Osteoblast (primary cell): ENCODE measurements around the gene MCM10. TPM values are rescaled to one million over a fixed set of nuclear protein-coding genes. Genes with fewer than 3 reads are reported as not detected.
A peak's percentile ranks its signal among the peaks of the same experiment; 100 is the strongest.
"Not testable (repeated sequence)": the region's sequence is repeated elsewhere in the genome, so short reads cannot be mapped to it uniquely, and the experiment has no call there.

Experiments used
- DNase-seq: peaks from one replicate; pipeline ENCODE4 v3.0.0; 2011; ENCODE audit warnings: low spot score, mixed read lengths; ENCODE audit not compliant: insufficient read length; ENCODE audit errors: missing footprints
- H2AFZ ChIP-seq: 2 replicates; pipeline ENCODE4 v1.6.0; 2011; ENCODE audit warnings: mild to moderate bottlenecking, low read length
- H3K27ac ChIP-seq: 2 replicates; pipeline ENCODE4 v1.5.1; 2011; ENCODE audit warnings: mild to moderate bottlenecking, low read depth, low read length, moderate library complexity
- H3K27me3 ChIP-seq: 2 replicates; pipeline ENCODE4 v1.6.0; 2012; ENCODE audit warnings: mild to moderate bottlenecking, control low read depth, inconsistent platforms, low read length, moderate library complexity; ENCODE audit not compliant: insufficient read depth
- H3K36me3 ChIP-seq: 2 replicates; pipeline ENCODE4 v1.5.1; 2011; ENCODE audit warnings: mild to moderate bottlenecking, low read length, control low read depth, moderate library complexity; ENCODE audit not compliant: insufficient read depth
- H3K4me1 ChIP-seq: 2 replicates; pipeline ENCODE4 v1.5.1; 2011; ENCODE audit warnings: mild to moderate bottlenecking, low read length, control low read depth, moderate library complexity; ENCODE audit not compliant: insufficient read depth
- H3K4me2 ChIP-seq: 2 replicates; pipeline ENCODE4 v1.6.0; 2011; ENCODE audit warnings: mild to moderate bottlenecking, low read length; ENCODE audit not compliant: insufficient read depth
- H3K4me3 ChIP-seq: fragments of 200-600 bp; sonication (generic); 3 replicates; pipeline ENCODE4 v1.5.1; 2012; ENCODE audit warnings: mild to moderate bottlenecking, low read length, inconsistent platforms; ENCODE audit not compliant: insufficient read depth
- H3K79me2 ChIP-seq: 2 replicates; pipeline ENCODE4 v1.6.0; 2012; ENCODE audit warnings: mild to moderate bottlenecking, low read length, control low read depth, inconsistent platforms; ENCODE audit not compliant: insufficient read depth
- H3K9me3 ChIP-seq: 2 replicates; pipeline ENCODE4 v1.5.1; 2011; ENCODE audit warnings: low read depth, low read length, control low read depth
- H4K20me1 ChIP-seq: 2 replicates; pipeline ENCODE4 v1.6.0; 2012; ENCODE audit warnings: mild to moderate bottlenecking, low read length, control low read depth; ENCODE audit not compliant: insufficient read depth
- total RNA-seq: library from RNA; depleted of rRNA; stranded (reverse); fragments of >200 nt; gene quantifications from 2 replicates; pipeline ENCODE4 v1.2.3, GENCODE V29; 2012
- TF ChIP-seq, protein P1 (sequence below): IDR thresholded peaks from 2 replicates; pipeline ENCODE4 v1.5.1; 2011; ENCODE audit warnings: mild to moderate bottlenecking, low read depth, low read length, moderate library complexity; ENCODE audit errors: extremely low read depth

MCM10 gene
- total RNA-seq, 1 donor, result 1.4 TPM

DNA sequence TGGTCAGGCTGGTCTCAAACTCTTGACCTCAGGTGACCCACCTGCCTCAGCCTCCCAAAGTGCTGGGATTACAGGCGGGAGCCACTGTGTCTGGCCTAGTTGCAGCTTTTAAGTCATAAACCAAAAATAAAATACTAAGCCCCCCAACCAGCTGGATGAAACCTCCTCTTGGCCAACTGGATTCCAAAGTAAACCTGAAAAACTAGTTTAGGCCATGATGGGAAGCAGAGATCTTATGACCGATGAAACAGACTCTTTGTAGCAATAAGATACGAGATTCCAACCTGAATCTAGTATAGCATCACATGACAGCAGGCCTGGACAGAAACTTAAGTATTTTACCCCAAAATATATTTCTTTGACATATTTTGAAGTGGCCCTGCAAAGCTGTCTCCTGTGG lies 9.1 kb upstream of the MCM10 start:
- Histone ChIP-seq H2AFZ (no peak overlapping the region), H4K20me1 (no peaks in the 10 kb centered on the region), H3K9me3 (no peaks in the 10 kb centered on the region), H3K27me3 (no peaks in the 10 kb centered on the region), H3K4me1 (no peaks in the 10 kb centered on the region), H3K79me2 (no peaks in the 10 kb centered on the region), H3K4me3 (no peak overlapping the region), H3K4me2 (no peak overlapping the region), H3K27ac (no peak overlapping the region), H3K36me3 (no peaks in the 10 kb centered on the region)
- TF ChIP-seq, protein P1, sequence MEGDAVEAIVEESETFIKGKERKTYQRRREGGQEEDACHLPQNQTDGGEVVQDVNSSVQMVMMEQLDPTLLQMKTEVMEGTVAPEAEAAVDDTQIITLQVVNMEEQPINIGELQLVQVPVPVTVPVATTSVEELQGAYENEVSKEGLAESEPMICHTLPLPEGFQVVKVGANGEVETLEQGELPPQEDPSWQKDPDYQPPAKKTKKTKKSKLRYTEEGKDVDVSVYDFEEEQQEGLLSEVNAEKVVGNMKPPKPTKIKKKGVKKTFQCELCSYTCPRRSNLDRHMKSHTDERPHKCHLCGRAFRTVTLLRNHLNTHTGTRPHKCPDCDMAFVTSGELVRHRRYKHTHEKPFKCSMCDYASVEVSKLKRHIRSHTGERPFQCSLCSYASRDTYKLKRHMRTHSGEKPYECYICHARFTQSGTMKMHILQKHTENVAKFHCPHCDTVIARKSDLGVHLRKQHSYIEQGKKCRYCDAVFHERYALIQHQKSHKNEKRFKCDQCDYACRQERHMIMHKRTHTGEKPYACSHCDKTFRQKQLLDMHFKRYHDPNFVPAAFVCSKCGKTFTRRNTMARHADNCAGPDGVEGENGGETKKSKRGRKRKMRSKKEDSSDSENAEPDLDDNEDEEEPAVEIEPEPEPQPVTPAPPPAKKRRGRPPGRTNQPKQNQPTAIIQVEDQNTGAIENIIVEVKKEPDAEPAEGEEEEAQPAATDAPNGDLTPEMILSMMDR, result no peak
- DNase-seq, result no peak

DNA sequence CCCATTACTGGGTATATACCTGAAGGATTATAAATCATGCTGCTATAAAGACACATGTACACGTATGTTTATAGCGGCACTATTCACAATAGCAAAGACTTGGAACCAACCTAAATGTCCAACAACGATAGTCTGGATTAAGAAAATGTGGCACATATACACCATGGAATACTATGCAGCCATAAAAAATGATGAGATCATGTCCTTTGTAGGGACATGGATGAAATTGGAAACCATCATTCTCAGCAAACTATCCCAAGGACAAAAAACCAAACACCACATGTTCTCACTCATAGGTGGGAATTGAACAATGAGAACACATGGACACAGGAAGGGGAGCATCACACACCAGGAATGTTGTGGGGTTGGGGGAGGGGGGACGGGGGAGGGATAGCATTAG lies 5.5 kb upstream of the MCM10 start:
- not testable (repeated sequence) for H3K4me3 ChIP-seq, H3K79me2 ChIP-seq, H3K9me3 ChIP-seq, H3K36me3 ChIP-seq, H3K27ac ChIP-seq, H3K4me1 ChIP-seq, DNase-seq, H3K27me3 ChIP-seq, H3K4me2 ChIP-seq, H4K20me1 ChIP-seq, H2AFZ ChIP-seq

DNA sequence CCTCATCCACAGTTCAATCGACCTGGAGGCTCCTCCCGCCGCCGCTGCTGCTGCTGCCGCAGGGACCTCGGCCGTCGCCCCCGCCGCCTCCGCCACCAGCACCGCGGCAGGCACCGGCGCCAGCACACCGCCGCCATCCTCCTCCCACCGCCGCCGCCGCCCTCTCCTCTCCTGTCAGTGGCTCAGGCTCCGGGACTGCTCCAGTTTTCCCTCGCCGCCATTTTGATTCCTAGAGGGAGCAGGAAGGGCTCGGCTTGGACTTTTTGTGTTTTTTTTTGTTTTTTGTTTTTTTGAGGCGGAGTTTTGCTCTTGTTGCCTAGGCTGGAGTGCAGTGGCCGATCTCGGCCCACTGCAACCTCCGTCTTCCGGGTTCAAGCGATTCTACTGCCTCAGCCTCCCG lies 3.0 kb upstream of the MCM10 start:
- Histone ChIP-seq H2AFZ (peak overlapping the region; percentile 93), H3K4me1 (peaks cover 13% of the 10 kb centered on the region), H3K4me2 (peak overlapping the region; percentile 51), H3K9me3 (no peaks in the 10 kb centered on the region), H4K20me1 (no peaks in the 10 kb centered on the region), H3K36me3 (no peaks in the 10 kb centered on the region), H3K27me3 (no peaks in the 10 kb centered on the region), H3K27ac (no peak overlapping the region), H3K4me3 (peak overlapping the region; percentile 68), H3K79me2 (peaks cover 12% of the 10 kb centered on the region)
- DNase-seq, result no peak
- TF ChIP-seq, protein P1, result no peak

DNA sequence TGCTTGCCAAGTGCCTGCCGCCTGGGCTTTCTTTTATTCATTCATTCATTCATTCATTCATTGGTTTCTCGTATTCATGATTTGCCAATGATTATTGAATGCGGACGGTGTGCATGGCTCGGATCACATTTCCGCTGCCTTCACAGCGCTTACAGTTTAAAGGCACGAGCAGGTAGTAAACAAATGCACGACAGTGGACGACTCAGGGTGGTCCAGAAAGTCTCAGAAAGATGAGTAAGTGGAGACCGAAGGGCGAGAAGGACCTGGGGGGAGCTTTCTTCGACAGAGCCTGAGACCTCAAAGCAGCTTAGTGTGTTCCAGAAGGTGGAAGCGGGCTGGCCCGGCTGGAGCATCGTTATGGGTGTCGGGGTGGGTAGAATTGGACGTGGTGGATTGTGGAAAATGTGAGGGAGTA lies 506 bp downstream of the MCM10 start:
- Histone ChIP-seq H3K79me2 (peaks cover 18% of the 10 kb centered on the region), H3K27ac (peak overlapping the region; percentile 31), H3K4me1 (peaks cover 13% of the 10 kb centered on the region), H2AFZ (peak overlapping the region; percentile 81), H3K4me3 (peak overlapping the region; percentile 82), H3K4me2 (peak overlapping the region; percentile 100), H3K27me3 (no peaks in the 10 kb centered on the region), H3K36me3 (no peaks in the 10 kb centered on the region), H3K9me3 (no peaks in the 10 kb centered on the region), H4K20me1 (no peaks in the 10 kb centered on the region)
- TF ChIP-seq, protein P1, result no peak
- peak; percentile 77 for DNase-seq

DNA sequence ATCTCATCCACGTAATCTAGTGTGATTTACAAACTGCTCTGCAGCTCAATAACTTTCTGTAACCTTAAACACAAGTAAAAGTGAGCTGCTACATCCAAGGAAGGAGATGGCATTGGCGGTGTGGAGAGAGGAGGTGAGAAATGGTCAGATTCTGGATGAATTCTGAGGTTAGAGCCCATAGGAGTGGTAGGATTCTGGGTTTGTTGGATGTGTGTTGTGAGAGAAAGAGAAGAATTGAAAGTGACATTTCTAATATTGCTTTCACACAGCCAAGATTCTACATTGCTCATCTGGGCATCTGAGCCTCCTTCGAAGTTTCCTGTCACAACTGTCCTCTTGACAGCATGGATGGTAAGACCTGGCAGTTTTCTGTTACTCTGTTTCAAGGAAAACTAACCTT lies 2.5 kb downstream of the MCM10 start:
- DNase-seq, result no peak
- Histone ChIP-seq H2AFZ (peak overlapping the region; percentile 78), H3K27ac (no peak overlapping the region), H3K4me3 (no peak overlapping the region), H3K27me3 (no peaks in the 10 kb centered on the region), H3K79me2 (peaks cover 18% of the 10 kb centered on the region), H3K36me3 (no peaks in the 10 kb centered on the region), H3K4me2 (no peak overlapping the region), H3K9me3 (no peaks in the 10 kb centered on the region), H4K20me1 (no peaks in the 10 kb centered on the region), H3K4me1 (peaks cover 13% of the 10 kb centered on the region)
- TF ChIP-seq, protein P1, result no peak
